Effector CD4-positive, alpha-beta T cell (primary cell): ENCODE measurements around the gene NIM1K.
"Not testable (repeated sequence)": the region's sequence is repeated elsewhere in the genome, so short reads cannot be mapped to it uniquely, and the experiment has no call there.

Experiments used
- DNase-seq: peaks from one replicate; pipeline ENCODE4 v3.0.0-alpha.2; 2020

Gene NIM1K

GRCh38 chr5:43190755-43191603 lies 1.0 kb upstream of the NIM1K start:
- no peak for DNase-seq

GRCh38 chr5:43192558-43193180 lies 644 bp downstream of the NIM1K start:
- no peak for DNase-seq

- DNase-seq: no peak
These were observed 1.3 kb downstream of the NIM1K start for GRCh38 chr5:43193181-43193893.

GRCh38 chr5:43193894-43194265 lies 1.9 kb downstream of the NIM1K start:
- DNase-seq: no peak

GRCh38 chr5:43195670-43196265 lies 3.7 kb downstream of the NIM1K start:
- DNase-seq: no peak

- no peak for DNase-seq
These were observed 5.5 kb downstream of the NIM1K start for GRCh38 chr5:43197535-43197934.

GRCh38 chr5:43201442-43201841 lies 9.4 kb downstream of the NIM1K start:
- not testable (repeated sequence) for DNase-seq

GRCh38 chr5:43202380-43202779 lies 10.4 kb downstream of the NIM1K start:
- no peak for DNase-seq

- no peak for DNase-seq
These were observed 11.3 kb downstream of the NIM1K start for GRCh38 chr5:43203373-43203772.

GRCh38 chr5:43204958-43205357 lies 12.9 kb downstream of the NIM1K start:
- DNase-seq: no peak

GRCh38 chr5:43207601-43208000 lies 15.6 kb downstream of the NIM1K start:
- DNase-seq: no peak

GRCh38 chr5:43208658-43209057 lies 16.6 kb downstream of the NIM1K start:
- DNase-seq: no peak

GRCh38 chr5:43209060-43209459 lies 17.0 kb downstream of the NIM1K start:
- no peak for DNase-seq

- no peak for DNase-seq
These were observed 17.8 kb downstream of the NIM1K start for GRCh38 chr5:43209833-43210232.

- no peak for DNase-seq
These were observed 18.5 kb downstream of the NIM1K start for GRCh38 chr5:43210570-43210969.

GRCh38 chr5:43213951-43214350 lies 21.9 kb downstream of the NIM1K start:
- no peak for DNase-seq

GRCh38 chr5:43215073-43215631 lies 23.1 kb downstream of the NIM1K start:
- DNase-seq: no peak

GRCh38 chr5:43216941-43217340 lies 24.9 kb downstream of the NIM1K start:
- DNase-seq: no peak

GRCh38 chr5:43219120-43219519 lies 27.1 kb downstream of the NIM1K start:
- no peak for DNase-seq

- DNase-seq: no peak
These were observed 29.5 kb downstream of the NIM1K start for GRCh38 chr5:43221502-43221901.

GRCh38 chr5:43225649-43226245 lies 33.7 kb downstream of the NIM1K start:
- no peak for DNase-seq

- DNase-seq: no peak
These were observed 35.6 kb downstream of the NIM1K start for GRCh38 chr5:43227655-43228054.

- no peak for DNase-seq
These were observed 38.7 kb downstream of the NIM1K start for GRCh38 chr5:43230707-43231106.
